Caco-2 (cell line): ENCODE results near the gene AMD1. TPM values are rescaled to one million over a fixed set of nuclear protein-coding genes. Genes with fewer than 3 reads are reported as not detected.

ENCODE experiments used
- BruUV-seq: library from RNA; stranded (reverse); fragments of 400-500 nt; replicated peaks from 2 replicates; lab custom pipeline; 2021; lab: Mats Ljungman, UMichigan
- CTCF ChIA-PET: fragments of 300-600 bp; sonication (Branson Sonifier 250); formaldehyde crosslinking; loops from one replicate; lab custom pipeline; 2022; ENCODE audit warnings: antibody characterized with exemption; lab: Charles Lee
- POLR2A ChIA-PET: fragments of 300-600 bp; sonication (Branson Sonifier 250); formaldehyde crosslinking; loops from one replicate; lab custom pipeline; 2022; ENCODE audit warnings: antibody characterized with exemption; lab: Charles Lee
- DNase-seq, 2 experiments: peaks; one replicate each; pipeline versions ENCODE4 v3.0.0 to v3.0.0-alpha.2; 2020 to 2022
- H3K27me3 ChIP-seq: replicated peaks from 2 replicates; pipeline ENCODE4 v1.6.0; 2011; ENCODE audit warnings: low read length; ENCODE audit not compliant: control insufficient read depth, insufficient read depth
- H3K36me3 ChIP-seq: 2 replicates; pipeline ENCODE4 v1.5.1; 2011; ENCODE audit warnings: low read length; ENCODE audit not compliant: control insufficient read depth, insufficient read depth
- H3K4me1 ChIP-seq: fragments of 250-450 bp; sonication (Bioruptor Pico); 2 replicates; pipeline ENCODE4 v1.5.1; 2020; ENCODE audit warnings: mild to moderate bottlenecking
- H3K4me3 ChIP-seq: 2 replicates; pipeline ENCODE4 v1.5.1; 2011; ENCODE audit warnings: low read depth, mild to moderate bottlenecking, control low read depth, low read length
- H3K9me3 ChIP-seq: fragments of 250-450 bp; sonication (Bioruptor Pico); 2 replicates; pipeline ENCODE4 v1.5.1; 2020; ENCODE audit warnings: mild to moderate bottlenecking, moderate library complexity
- H3K27ac Mint-ChIP-seq: one replicate; pipeline ENCODE4 v1.8.0; 2022; ENCODE audit warnings: mixed read lengths; ENCODE audit not compliant: unreplicated experiment
- H3K27me3 Mint-ChIP-seq: one replicate; pipeline ENCODE4 v1.8.0; 2022; ENCODE audit warnings: mixed read lengths; ENCODE audit not compliant: insufficient read depth, unreplicated experiment
- H3K36me3 Mint-ChIP-seq: one replicate; pipeline ENCODE4 v1.8.0; 2022; ENCODE audit warnings: mild to moderate bottlenecking, mixed read lengths; ENCODE audit not compliant: insufficient read depth, unreplicated experiment
- H3K4me1 Mint-ChIP-seq: one replicate; pipeline ENCODE4 v1.8.0; 2022; ENCODE audit warnings: low read depth, mixed read lengths; ENCODE audit not compliant: unreplicated experiment
- H3K4me3 Mint-ChIP-seq: one replicate; pipeline ENCODE4 v1.8.0; 2022; ENCODE audit warnings: mild to moderate bottlenecking, moderate library complexity, mixed read lengths; ENCODE audit not compliant: unreplicated experiment
- H3K9me3 Mint-ChIP-seq: one replicate; pipeline ENCODE4 v1.8.0; 2022; ENCODE audit warnings: mixed read lengths; ENCODE audit not compliant: unreplicated experiment
- intact Hi-C: fragments of 100-400 bp; cut with micrococcal nuclease; formaldehyde crosslinking; loops from one replicate; pipeline ENCODE4 v1.10.0; 2022; ENCODE audit not compliant: unreplicated experiment
- total RNA-seq: library from RNA; stranded (reverse); gene quantifications from 2 replicates; pipeline ENCODE4 v1.2.3, GENCODE V29; 2022
- TF ChIP-seq, protein P1 (sequence below), 2 experiments: fragments of 200-600 bp in 1 of 2; IDR thresholded peaks; 1 replicate in 1 of 2; 2 replicates in 1 of 2; pipeline versions ENCODE4 v1.5.1 to v1.8.0; 2011 to 2022; ENCODE audit warnings: antibody characterized with exemption in 1 of 2, control low read depth in 1 of 2, inconsistent platforms in 1 of 2, low read depth in 1 of 2, low read length in 1 of 2, mild to moderate bottlenecking in 1 of 2, moderate library complexity in 1 of 2; ENCODE audit not compliant: insufficient read depth in 1 of 2, severe bottlenecking in 1 of 2, unreplicated experiment in 1 of 2

Gene AMD1
- total RNA-seq, 1 experiment from 2014 or later = 90.0 TPM

DNA sequence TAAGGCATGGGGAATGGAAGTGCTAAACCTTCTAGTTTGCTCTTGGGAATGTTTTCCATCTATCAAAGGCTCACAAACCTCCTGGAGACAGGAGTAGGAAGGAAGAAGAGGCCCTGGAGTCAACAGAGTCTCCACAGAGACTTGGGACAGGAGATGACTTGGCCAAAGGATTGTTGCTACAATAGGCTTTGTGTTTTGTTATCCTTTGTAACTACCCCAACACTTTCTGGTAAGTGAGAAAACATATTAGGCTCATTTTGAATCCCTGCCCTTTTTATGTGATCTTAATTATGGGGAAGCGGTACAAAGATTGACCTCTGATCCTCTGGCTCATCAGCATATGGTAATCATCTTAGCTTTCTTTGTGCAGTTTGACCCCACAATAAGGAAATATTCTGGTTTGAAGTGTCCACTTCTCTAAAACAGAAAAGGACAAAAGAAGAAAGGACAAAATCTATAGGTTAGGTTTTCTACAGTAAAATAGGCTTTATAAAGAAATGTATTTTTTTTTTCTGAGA is 59.9 kb downstream of the AMD1 start:
- Mint-ChIP-seq H3K27ac (no peak overlapping the region), H3K9me3 (no peaks in the 10 kb centered on the region), H3K4me3 (no peak overlapping the region), H3K36me3 (no peaks in the 10 kb centered on the region), H3K27me3 (no peaks in the 10 kb centered on the region), H3K4me1 (peaks cover 7% of the 10 kb centered on the region)
- Histone ChIP-seq H3K4me3 (no peak overlapping the region), H3K4me1 (peaks cover 3% of the 10 kb centered on the region; the same call in 1 of the 2 replicates), H3K9me3 (no peaks in the 10 kb centered on the region), H3K36me3 (no peaks in the 10 kb centered on the region), H3K27me3 (no peaks in the 10 kb centered on the region)
- CTCF ChIA-PET = no interaction called here
- no peak for DNase-seq
- TF ChIP-seq, protein P1, sequence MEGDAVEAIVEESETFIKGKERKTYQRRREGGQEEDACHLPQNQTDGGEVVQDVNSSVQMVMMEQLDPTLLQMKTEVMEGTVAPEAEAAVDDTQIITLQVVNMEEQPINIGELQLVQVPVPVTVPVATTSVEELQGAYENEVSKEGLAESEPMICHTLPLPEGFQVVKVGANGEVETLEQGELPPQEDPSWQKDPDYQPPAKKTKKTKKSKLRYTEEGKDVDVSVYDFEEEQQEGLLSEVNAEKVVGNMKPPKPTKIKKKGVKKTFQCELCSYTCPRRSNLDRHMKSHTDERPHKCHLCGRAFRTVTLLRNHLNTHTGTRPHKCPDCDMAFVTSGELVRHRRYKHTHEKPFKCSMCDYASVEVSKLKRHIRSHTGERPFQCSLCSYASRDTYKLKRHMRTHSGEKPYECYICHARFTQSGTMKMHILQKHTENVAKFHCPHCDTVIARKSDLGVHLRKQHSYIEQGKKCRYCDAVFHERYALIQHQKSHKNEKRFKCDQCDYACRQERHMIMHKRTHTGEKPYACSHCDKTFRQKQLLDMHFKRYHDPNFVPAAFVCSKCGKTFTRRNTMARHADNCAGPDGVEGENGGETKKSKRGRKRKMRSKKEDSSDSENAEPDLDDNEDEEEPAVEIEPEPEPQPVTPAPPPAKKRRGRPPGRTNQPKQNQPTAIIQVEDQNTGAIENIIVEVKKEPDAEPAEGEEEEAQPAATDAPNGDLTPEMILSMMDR (IDR thresholded peaks at IDR 0.05; ENCODE audit: insufficient read depth in 1 of 2, low read depth in 1 of 2, low read length in 1 of 2, severe bottlenecking in 1 of 2, unreplicated experiment in 1 of 2) = no peak
- BruUV-seq = no TSS peak
- POLR2A ChIA-PET = no interaction called here
- intact Hi-C loops = no loop called here

DNA sequence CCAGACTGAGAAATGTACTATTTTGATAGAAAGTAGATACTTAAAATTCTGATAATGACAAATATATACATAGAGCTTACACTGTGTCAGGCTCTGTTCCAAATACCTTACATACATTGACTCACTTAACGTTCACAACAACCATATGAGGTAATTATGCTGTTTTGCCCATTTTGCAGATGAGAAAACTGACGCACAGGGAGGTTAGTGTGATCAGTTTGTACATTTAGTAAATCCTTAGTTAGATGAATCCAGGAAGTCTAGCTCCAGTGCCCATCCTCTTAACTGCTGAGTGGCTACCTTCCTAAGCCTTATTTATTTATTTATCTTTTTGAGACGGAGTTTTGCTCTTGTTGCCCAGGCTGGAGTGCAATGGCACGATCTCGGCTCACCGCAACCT is 60.6 kb downstream of the AMD1 start:
- H3K36me3 Mint-ChIP-seq = no peaks in the 10 kb centered on the region
- no peaks in the 10 kb centered on the region for H3K9me3 ChIP-seq
- H3K27me3 ChIP-seq = no peaks in the 10 kb centered on the region
- H3K4me1 ChIP-seq = peaks cover 3% of the 10 kb centered on the region; the same call in 1 of the 2 replicates
- BruUV-seq = no TSS peak
- no peaks in the 10 kb centered on the region for H3K27me3 Mint-ChIP-seq
- H3K4me3 ChIP-seq = no peak overlapping the region
- CTCF ChIA-PET = no interaction called here
- H3K36me3 ChIP-seq = no peaks in the 10 kb centered on the region
- no peak for DNase-seq
- no peaks in the 10 kb centered on the region for H3K9me3 Mint-ChIP-seq
- POLR2A ChIA-PET = no interaction called here
- H3K27ac Mint-ChIP-seq = no peak overlapping the region
- TF ChIP-seq, protein P1 (IDR thresholded peaks at IDR 0.05; ENCODE audit: insufficient read depth in 1 of 2, low read depth in 1 of 2, low read length in 1 of 2, severe bottlenecking in 1 of 2, unreplicated experiment in 1 of 2) = no peak
- no peak overlapping the region for H3K4me3 Mint-ChIP-seq
- intact Hi-C loops = no loop called here
- peaks cover 7% of the 10 kb centered on the region for H3K4me1 Mint-ChIP-seq

DNA sequence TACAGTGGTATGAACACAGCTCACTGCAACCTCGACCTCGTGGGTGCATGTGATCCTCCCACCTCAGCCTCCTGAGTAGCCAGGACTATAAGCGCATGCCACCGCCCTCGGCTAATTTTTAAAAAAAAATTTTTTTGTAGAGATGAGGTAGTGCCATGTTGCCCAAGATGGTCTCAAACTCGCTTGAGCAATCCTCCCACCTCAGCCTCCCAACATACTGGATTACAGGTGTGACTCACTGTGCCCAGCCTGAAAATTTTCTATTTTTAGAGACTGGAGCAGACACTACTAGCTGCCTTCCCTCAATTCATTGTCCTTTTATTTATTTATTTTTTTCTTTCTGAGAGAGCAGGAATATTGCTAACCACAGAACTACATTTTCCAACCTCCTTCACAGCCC is 63.6 kb downstream of the AMD1 start:
- no peaks in the 10 kb centered on the region for H3K36me3 Mint-ChIP-seq
- H3K9me3 Mint-ChIP-seq = no peaks in the 10 kb centered on the region
- Histone ChIP-seq H3K27me3 (no peaks in the 10 kb centered on the region), H3K36me3 (no peaks in the 10 kb centered on the region), H3K4me3 (no peak overlapping the region), H3K9me3 (no peaks in the 10 kb centered on the region), H3K4me1 (no peaks in the 10 kb centered on the region)
- H3K27ac Mint-ChIP-seq = no peak overlapping the region
- no peaks in the 10 kb centered on the region for H3K27me3 Mint-ChIP-seq
- H3K4me1 Mint-ChIP-seq = no peaks in the 10 kb centered on the region
- TF ChIP-seq, protein P1 (IDR thresholded peaks at IDR 0.05; ENCODE audit: insufficient read depth in 1 of 2, low read depth in 1 of 2, low read length in 1 of 2, severe bottlenecking in 1 of 2, unreplicated experiment in 1 of 2) = no peak
- no TSS peak for BruUV-seq
- ChIA-PET POLR2A (no interaction called here), CTCF (no interaction called here)
- intact Hi-C loops = no loop called here
- DNase-seq = no peak
- H3K4me3 Mint-ChIP-seq = no peak overlapping the region
